Astrocyte of the cerebellum (primary cell): Measurements from ENCODE around the gene LRP5.
"Not testable (repeated sequence)": the region's sequence is repeated elsewhere in the genome, so short reads cannot be mapped to it uniquely, and the experiment has no call there.

Experiments used
- DNase-seq: peaks from one replicate; pipeline ENCODE4 v3.0.0-alpha.2; 2011; ENCODE audit warnings: low read depth
- H3K4me3 ChIP-seq: 2 replicates; pipeline ENCODE4 v1.5.1; 2011; ENCODE audit warnings: mild to moderate bottlenecking, low read depth, low read length, moderate library complexity
- CTCF ChIP-seq: IDR thresholded peaks from 2 replicates; pipeline ENCODE4 v1.5.1; 2012; ENCODE audit warnings: low read length, low read depth, moderate library complexity, mild to moderate bottlenecking; ENCODE audit errors: missing control alignments
- in situ Hi-C: cut with HindIII; loops from 2 replicates; pipeline ENCODE4 v1.10.0; 2017; ENCODE audit warnings: low sequenced_read_pairs

The LRP5 gene

GRCh38 chr11:68282141-68282860 lies 30.1 kb upstream of the LRP5 start:
- no peak for TF ChIP-seq CTCF
- H3K4me3 ChIP-seq, result no peak overlapping the region
- DNase-seq, result no peak
- in situ Hi-C loops, result no loop called here

GRCh38 chr11:68282861-68283230 lies 29.5 kb upstream of the LRP5 start:
- no peak for DNase-seq
- TF ChIP-seq CTCF, result no peak
- H3K4me3 ChIP-seq, result no peak overlapping the region

GRCh38 chr11:68284588-68284987 lies 27.8 kb upstream of the LRP5 start:
- DNase-seq, in situ Hi-C loops: not testable (repeated sequence)

More at GRCh38 chr11:68282861-68283230, 29.5 kb upstream of the LRP5 start:
- in situ Hi-C loops, result no loop called here

GRCh38 chr11:68287419-68287818 lies 25.0 kb upstream of the LRP5 start:
- no peak overlapping the region for H3K4me3 ChIP-seq
- TF ChIP-seq CTCF, result no peak
- no peak for DNase-seq
- in situ Hi-C loops, result no loop called here

More at GRCh38 chr11:68284588-68284987, 27.8 kb upstream of the LRP5 start:
- not testable (repeated sequence) for H3K4me3 ChIP-seq

- in situ Hi-C loops, result no loop called here
- no peak for TF ChIP-seq CTCF
- DNase-seq, result no peak
- H3K4me3 ChIP-seq, result no peak overlapping the region
These were observed 22.9 kb upstream of the LRP5 start for GRCh38 chr11:68289456-68289855.

- in situ Hi-C loops, result no loop called here
- no peak for DNase-seq
- no peak overlapping the region for H3K4me3 ChIP-seq
- TF ChIP-seq CTCF, result no peak
These were observed 18.7 kb upstream of the LRP5 start for GRCh38 chr11:68293708-68294107.

- in situ Hi-C loops, result no loop called here
These were observed 17.1 kb upstream of the LRP5 start for GRCh38 chr11:68295271-68295670.

More at GRCh38 chr11:68295271-68295670, 17.1 kb upstream of the LRP5 start:
- no peak for DNase-seq
- TF ChIP-seq CTCF, result no peak
- H3K4me3 ChIP-seq, result no peak overlapping the region
